ENCODE results near the gene LRRC61.

DNA sequence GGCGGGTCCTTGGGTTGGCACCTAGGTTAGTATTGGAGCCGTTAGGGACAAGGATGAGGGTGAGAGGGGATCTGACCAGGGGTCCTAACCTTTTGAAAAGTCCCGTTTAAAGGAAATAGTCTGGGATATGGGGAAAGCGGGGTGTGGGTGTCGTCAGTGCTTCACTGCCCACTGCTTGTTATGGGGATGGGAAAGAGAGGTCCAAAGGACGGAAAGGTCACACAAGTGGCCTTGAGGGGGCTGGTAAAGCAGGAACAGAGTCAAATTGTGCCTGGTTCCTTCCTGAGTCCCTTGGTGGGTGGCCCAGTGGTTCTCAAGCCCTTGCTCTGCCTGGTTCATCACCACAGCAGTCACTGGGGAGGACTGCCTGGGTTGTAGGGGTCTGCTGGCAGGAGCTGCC lies 53.4 kb downstream of the LRRC61 start:
- TF ChIP-seq POLR2AphosphoS2 (IDR thresholded peaks at IDR 0.05; ENCODE audit: low read depth, low read length) (no peak), CHD2 (IDR thresholded peaks at IDR 0.05; ENCODE audit: low read depth, low read length) (no peak)
- TF ChIP-seq, protein P1, sequence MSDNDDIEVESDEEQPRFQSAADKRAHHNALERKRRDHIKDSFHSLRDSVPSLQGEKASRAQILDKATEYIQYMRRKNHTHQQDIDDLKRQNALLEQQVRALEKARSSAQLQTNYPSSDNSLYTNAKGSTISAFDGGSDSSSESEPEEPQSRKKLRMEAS (IDR thresholded peaks at IDR 0.05): no peak

Measured in HepG2 (cell line).